Stomach (tissue), 9 donors: ENCODE data around the gene STK32C. TPM values are rescaled to one million over a fixed set of nuclear protein-coding genes. Genes with fewer than 3 reads are reported as not detected.

Experiments used
- DNase-seq, 2 donors: peaks; one replicate each; pipeline versions ENCODE4 v3.0.0 to v3.0.0-alpha.2; 2013 to 2019
- H3K27ac ChIP-seq, 5 donors: fragments of 200-600 bp in 4 of 5; sonication (generic) in 4 of 5; one replicate each; pipeline ENCODE4 v1.5.1; 2013 to 2019; ENCODE audit warnings: mild to moderate bottlenecking in 1 of 5, moderate library complexity in 1 of 5
- H3K27me3 ChIP-seq, 3 donors: fragments of 200-600 bp; sonication (generic); one replicate each; pipeline ENCODE4 v1.5.1; 2017 to 2019; ENCODE audit warnings: mixed run types in 1 of 3
- H3K36me3 ChIP-seq, 4 donors: fragments of 200-600 bp; sonication (generic); 1 replicate in 3 of 4; 2 replicates in 1 of 4; pipeline ENCODE4 v1.5.1; 2016 to 2019
- H3K4me1 ChIP-seq, 4 donors: fragments of 200-600 bp; sonication (generic); one replicate each; pipeline ENCODE4 v1.5.1; 2016 to 2019
- H3K4me3 ChIP-seq, 4 donors: fragments of 200-600 bp; sonication (generic) in 3 of 4; one replicate each; pipeline ENCODE4 v1.5.1; 2016 to 2019; ENCODE audit warnings: mild to moderate bottlenecking in 1 of 4
- H3K9me3 ChIP-seq, 4 donors: fragments of 200-600 bp; sonication (generic); one replicate each; pipeline ENCODE4 v1.5.1; 2016 to 2019
- EP300 ChIP-seq: sonication (generic); formaldehyde crosslinking; IDR thresholded peaks from one replicate; pipeline ENCODE4 v1.6.1; 2017; ENCODE audit warnings: antibody characterized with exemption
- POLR2A ChIP-seq, 4 donors: fragments of 450-650 bp; IDR thresholded peaks; one replicate each; pipeline ENCODE4 v1.6.1; 2016; ENCODE audit warnings: antibody characterized with exemption in 4 of 4, control low read depth in 2 of 4, mild to moderate bottlenecking in 1 of 4, moderate library complexity in 1 of 4
- POLR2AphosphoS5 ChIP-seq, 3 donors: sonication (generic); formaldehyde crosslinking; IDR thresholded peaks; one replicate each; pipeline ENCODE4 v1.6.1; 2016; ENCODE audit warnings: antibody characterized with exemption in 3 of 3
- WGBS, 5 donors: extraction: QIAGEN DNeasy Blood & Tissue Kit in 3 of 5; methylation state at CpG; one replicate each; pipeline versions ENCODE4 v1.1.5 to v1.1.7; 2013 to 2018; 5-methylcytosine and 5-hydroxymethylcytosine counted together
- intact Hi-C: fragments of 100-400 bp; cut with DNase I; formaldehyde crosslinking; loops from one replicate; pipeline ENCODE4 v1.15.1; 2023; ENCODE audit warnings: low total_unique reads
- polyA plus RNA-seq, 3 donors: library from polyadenylated mRNA; stranded (reverse); fragments of 200-250 nt; gene quantifications; one replicate each; pipeline ENCODE4 v1.2.3, GENCODE V29; 2013
- total RNA-seq, 5 donors: library from RNA; depleted of rRNA; stranded (reverse); fragments of >200 nt; gene quantifications; one replicate each; pipeline versions ENCODE4 v1.1.0 to v1.2.3, GENCODE V29; 2014 to 2016
- TF ChIP-seq, protein P1 (sequence below), 7 experiments: fragments of 450-650 bp in 4 of 7; fragments of 200-600 bp in 3 of 7; sonication (generic) in 3 of 7; IDR thresholded peaks; one replicate each; pipeline ENCODE4 v1.5.1; 2016 to 2019; ENCODE audit warnings: antibody characterized with exemption in 7 of 7, control low read depth in 2 of 7, mild to moderate bottlenecking in 1 of 7
- donor health status: healthy with polysubstance abuse.
- donor health status: Bipolar disorder and iron deficiency.
- donor health status: healthy.

The STK32C gene
- total and polyA plus RNA-seq, 8 donors = 1.6 to 71.0 (median 7.9) TPM; not detected in 1

- H3K36me3 ChIP-seq = no peaks in the 10 kb centered on the region
- TF ChIP-seq POLR2AphosphoS5 (IDR thresholded peaks at IDR 0.05) (no peak), EP300 (no peak), POLR2A (IDR thresholded peaks at IDR 0.05) (no peak)
- TF ChIP-seq, protein P1, sequence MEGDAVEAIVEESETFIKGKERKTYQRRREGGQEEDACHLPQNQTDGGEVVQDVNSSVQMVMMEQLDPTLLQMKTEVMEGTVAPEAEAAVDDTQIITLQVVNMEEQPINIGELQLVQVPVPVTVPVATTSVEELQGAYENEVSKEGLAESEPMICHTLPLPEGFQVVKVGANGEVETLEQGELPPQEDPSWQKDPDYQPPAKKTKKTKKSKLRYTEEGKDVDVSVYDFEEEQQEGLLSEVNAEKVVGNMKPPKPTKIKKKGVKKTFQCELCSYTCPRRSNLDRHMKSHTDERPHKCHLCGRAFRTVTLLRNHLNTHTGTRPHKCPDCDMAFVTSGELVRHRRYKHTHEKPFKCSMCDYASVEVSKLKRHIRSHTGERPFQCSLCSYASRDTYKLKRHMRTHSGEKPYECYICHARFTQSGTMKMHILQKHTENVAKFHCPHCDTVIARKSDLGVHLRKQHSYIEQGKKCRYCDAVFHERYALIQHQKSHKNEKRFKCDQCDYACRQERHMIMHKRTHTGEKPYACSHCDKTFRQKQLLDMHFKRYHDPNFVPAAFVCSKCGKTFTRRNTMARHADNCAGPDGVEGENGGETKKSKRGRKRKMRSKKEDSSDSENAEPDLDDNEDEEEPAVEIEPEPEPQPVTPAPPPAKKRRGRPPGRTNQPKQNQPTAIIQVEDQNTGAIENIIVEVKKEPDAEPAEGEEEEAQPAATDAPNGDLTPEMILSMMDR (IDR thresholded peaks at IDR 0.05) = no peak
- no peak for DNase-seq
- peaks cover 0 to 19% (median 13%) of the 10 kb centered on the region in 4 donors for H3K4me1 ChIP-seq
- intact Hi-C loops = no loop called here
- no peak overlapping the region for H3K4me3 ChIP-seq
- peaks cover 0 to 25% (median 3%) of the 10 kb centered on the region in 3 donors for H3K27me3 ChIP-seq
- no peaks in the 10 kb centered on the region for H3K9me3 ChIP-seq
- H3K27ac ChIP-seq = no peak overlapping the region
- WGBS, 5 donors = 27 to 43% (median 37%) methylated on average over 22 to 25 of the region's 25 CpGs
These were observed 41.1 kb downstream of the STK32C start for GRCh38 chr10:132266594-132267161.

DNA sequence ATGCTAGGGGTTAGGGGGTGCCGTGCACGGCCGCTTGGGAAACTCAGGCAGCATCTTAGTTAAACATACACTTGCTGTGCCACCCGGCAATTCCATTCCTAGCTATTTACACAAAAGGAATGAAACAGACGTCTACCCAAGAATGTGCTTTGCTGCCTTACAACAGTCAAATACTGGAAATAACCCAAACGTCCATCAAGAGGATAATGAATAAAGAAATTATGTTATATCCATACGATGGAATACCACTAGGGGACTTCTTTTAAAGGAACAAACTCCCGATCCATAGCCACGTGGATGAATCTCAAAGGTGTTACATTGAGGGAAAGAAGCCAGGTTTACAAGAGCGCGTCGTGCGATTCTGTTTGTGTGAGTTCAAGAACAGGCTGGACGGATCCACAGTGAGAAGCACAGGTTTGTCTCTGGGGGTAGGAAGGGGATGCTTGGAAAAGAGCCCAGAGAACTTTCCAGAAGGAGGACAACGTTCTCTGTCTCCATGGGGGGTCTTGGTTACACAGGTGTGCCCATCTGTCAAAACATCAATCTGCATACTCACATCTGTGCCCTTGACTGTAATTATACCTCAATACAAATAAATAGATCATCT, 41.8 kb downstream of the STK32C start:
- no peak for DNase-seq
- Histone ChIP-seq H3K9me3 (no peaks in the 10 kb centered on the region), H3K27me3 (peaks cover 0 to 25% (median 3%) of the 10 kb centered on the region in 3 donors), H3K4me3 (no peak overlapping the region), H3K27ac (no peak overlapping the region), H3K4me1 (peaks cover 0 to 19% (median 13%) of the 10 kb centered on the region in 4 donors), H3K36me3 (no peaks in the 10 kb centered on the region)
- TF ChIP-seq POLR2A (IDR thresholded peaks at IDR 0.05) (no peak), POLR2AphosphoS5 (IDR thresholded peaks at IDR 0.05) (no peak), EP300 (no peak)
- TF ChIP-seq, protein P1 (IDR thresholded peaks at IDR 0.05) = no peak
- 24 to 36% (median 29%) methylated on average over 15 of the region's 15 CpGs for WGBS, 5 donors
- intact Hi-C loops = no loop called here

DNA sequence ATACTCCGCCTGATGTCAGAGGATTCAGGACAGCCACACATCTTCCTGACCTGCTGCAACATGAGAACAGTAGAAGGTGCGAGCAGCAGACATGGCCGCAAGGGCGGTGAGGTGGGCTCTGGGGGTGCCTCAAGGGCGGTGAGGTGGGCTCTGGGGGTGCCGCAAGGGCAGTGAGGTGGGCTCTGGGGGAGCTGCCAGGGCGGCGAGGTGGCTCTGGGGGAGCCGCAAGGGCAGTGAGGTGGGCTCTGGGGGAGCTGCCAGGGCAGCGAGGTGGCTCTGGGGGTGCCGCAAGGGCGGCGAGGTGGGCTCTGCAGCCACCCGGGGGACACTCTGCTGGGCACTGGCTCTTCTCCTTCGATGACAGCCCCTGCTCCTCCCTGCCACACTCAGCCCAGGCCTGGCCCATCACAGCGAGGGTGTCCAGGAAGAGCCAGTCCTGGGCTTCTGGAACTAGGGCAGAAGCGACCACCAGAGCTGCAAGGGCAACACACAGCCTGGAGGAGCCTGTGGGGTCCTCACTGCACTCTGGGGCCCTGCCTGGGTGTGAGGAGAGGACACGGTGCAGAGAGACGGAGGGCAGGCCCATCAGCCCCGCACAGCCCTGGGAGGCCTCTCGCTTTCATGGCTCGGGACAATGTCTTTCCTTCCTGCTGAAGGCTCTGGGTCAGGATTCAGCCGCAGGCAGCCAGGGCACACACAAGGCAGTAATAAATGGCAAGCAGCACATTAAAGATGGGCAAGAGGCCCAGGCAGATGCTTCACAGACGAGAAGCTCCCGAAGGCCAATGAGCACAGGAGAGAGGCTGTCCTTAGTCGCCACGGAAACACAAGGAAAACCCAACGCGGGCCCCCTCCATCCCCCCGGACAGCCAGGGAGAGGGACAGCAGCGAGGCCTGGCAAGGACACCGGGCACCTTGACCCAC, 42.5 kb downstream of the STK32C start:
- Histone ChIP-seq H3K4me3 (no peak overlapping the region), H3K27me3 (peaks cover 0 to 25% (median 3%) of the 10 kb centered on the region in 3 donors), H3K27ac (no peak overlapping the region), H3K4me1 (peaks cover 0 to 19% (median 13%) of the 10 kb centered on the region in 4 donors), H3K36me3 (no peaks in the 10 kb centered on the region), H3K9me3 (no peaks in the 10 kb centered on the region)
- DNase-seq = peak in 1 of 2 donors; percentile 73
- intact Hi-C loops = no loop called here
- TF ChIP-seq POLR2A (IDR thresholded peaks at IDR 0.05) (no peak), POLR2AphosphoS5 (IDR thresholded peaks at IDR 0.05) (no peak), EP300 (no peak)
- TF ChIP-seq, protein P1 (IDR thresholded peaks at IDR 0.05) = no peak
- 61 to 74% (median 69%) methylated on average over 27 to 32 of the region's 32 CpGs for WGBS, 5 donors

- H3K4me1 ChIP-seq = peaks cover 0 to 19% (median 13%) of the 10 kb centered on the region in 4 donors
- intact Hi-C loops = no loop called here
- H3K36me3 ChIP-seq = no peaks in the 10 kb centered on the region
- H3K27me3 ChIP-seq = peaks cover 0 to 25% (median 3%) of the 10 kb centered on the region in 3 donors
- TF ChIP-seq EP300 (no peak), POLR2AphosphoS5 (IDR thresholded peaks at IDR 0.05) (no peak), POLR2A (IDR thresholded peaks at IDR 0.05) (no peak)
- TF ChIP-seq, protein P1 (IDR thresholded peaks at IDR 0.05) = no peak
- H3K4me3 ChIP-seq = no peak overlapping the region
- 80 to 89% (median 84%) methylated on average over 16 of the region's 16 CpGs for whole genome bisulfite sequencing, 5 donors
- no peak overlapping the region for H3K27ac ChIP-seq
- no peaks in the 10 kb centered on the region for H3K9me3 ChIP-seq
- DNase-seq = no peak
These were observed 43.3 kb downstream of the STK32C start for GRCh38 chr10:132264306-132264950.
